ENCODE data around the gene ICE1. TPM values are rescaled to one million over a fixed set of nuclear protein-coding genes. Genes with fewer than 3 reads are reported as not detected.

Gene ICE1
- total RNA-seq, 2 donors from 2014 or later: 36.9 to 40.5 TPM

GRCh38 chr5:5483880-5484598 is 61.6 kb downstream of the ICE1 start:
- H3K4me3 Mint-ChIP-seq: no peak overlapping the region

GRCh38 chr5:5486122-5486521 is 63.6 kb downstream of the ICE1 start:
- Histone ChIP-seq H3K27ac (ENCODE audit: low read depth, low read length) (no peak overlapping the region), H3K9ac (ENCODE audit: extremely low read depth, low read length, poor library complexity, severe bottlenecking) (no peak overlapping the region), H3K4me1 (ENCODE audit: control insufficient read depth, insufficient read depth, low read length) (no peaks in the 10 kb centered on the region), H3K4me3 (ENCODE audit: low read length) (no peak overlapping the region), H3K9me3 (ENCODE audit: control insufficient read depth, low read length) (no peaks in the 10 kb centered on the region), H3K36me3 (ENCODE audit: control insufficient read depth, insufficient read depth, low read length) (peaks cover 57% of the 10 kb centered on the region), H3K27me3 (ENCODE audit: control insufficient read depth, insufficient read depth, low read length, poor library complexity, severe bottlenecking) (no peaks in the 10 kb centered on the region)
- Mint-ChIP-seq H3K9me3 (no peaks in the 10 kb centered on the region), H3K4me1 (peaks cover 8% of the 10 kb centered on the region), H3K36me3 (ENCODE audit: low read depth) (peaks cover 19% of the 10 kb centered on the region), H3K27me3 (ENCODE audit: insufficient read depth) (no peaks in the 10 kb centered on the region), H3K4me3 (no peak overlapping the region), H3K27ac (no peak overlapping the region)
- WGBS, 2 experiments (ENCODE audit: insufficient coverage in 1 of 2, insufficient read length in 1 of 2): 88 to 100% methylated on average over 1 to 3 of the region's 3 CpGs
- no peak for DNase-seq
- no peak for TF ChIP-seq CTCF (conservative IDR thresholded peaks at IDR 0.05)

More at GRCh38 chr5:5483880-5484598, 61.6 kb downstream of the ICE1 start:
- Histone ChIP-seq H3K27ac (ENCODE audit: low read depth, low read length) (no peak overlapping the region), H3K27me3 (ENCODE audit: control insufficient read depth, insufficient read depth, low read length, poor library complexity, severe bottlenecking) (no peaks in the 10 kb centered on the region), H3K9me3 (ENCODE audit: control insufficient read depth, low read length) (no peaks in the 10 kb centered on the region), H3K9ac (ENCODE audit: extremely low read depth, low read length, poor library complexity, severe bottlenecking) (no peak overlapping the region), H3K36me3 (ENCODE audit: control insufficient read depth, insufficient read depth, low read length) (peaks cover 42% of the 10 kb centered on the region), H3K4me3 (ENCODE audit: low read length) (no peak overlapping the region), H3K4me1 (ENCODE audit: control insufficient read depth, insufficient read depth, low read length) (no peaks in the 10 kb centered on the region)
- TF ChIP-seq CTCF (conservative IDR thresholded peaks at IDR 0.05): no peak
- Mint-ChIP-seq H3K27ac (no peak overlapping the region), H3K27me3 (ENCODE audit: insufficient read depth) (no peaks in the 10 kb centered on the region), H3K36me3 (ENCODE audit: low read depth) (peaks cover 26% of the 10 kb centered on the region), H3K9me3 (peaks cover 3% of the 10 kb centered on the region), H3K4me1 (peaks cover 8% of the 10 kb centered on the region)
- no peak for DNase-seq
- 82 to 93% methylated on average over 3 to 5 of the region's 5 CpGs for WGBS, 2 experiments (ENCODE audit: insufficient coverage in 1 of 2, insufficient read length in 1 of 2)

GRCh38 chr5:5487585-5488360 is 65.3 kb downstream of the ICE1 start:
- TF ChIP-seq CTCF (conservative IDR thresholded peaks at IDR 0.05): no peak
- Histone ChIP-seq H3K36me3 (ENCODE audit: control insufficient read depth, insufficient read depth, low read length) (peaks cover 50% of the 10 kb centered on the region), H3K4me3 (ENCODE audit: low read length) (no peak overlapping the region), H3K9ac (ENCODE audit: extremely low read depth, low read length, poor library complexity, severe bottlenecking) (no peak overlapping the region), H3K27ac (ENCODE audit: low read depth, low read length) (no peak overlapping the region), H3K4me1 (ENCODE audit: control insufficient read depth, insufficient read depth, low read length) (no peaks in the 10 kb centered on the region), H3K27me3 (ENCODE audit: control insufficient read depth, insufficient read depth, low read length, poor library complexity, severe bottlenecking) (no peaks in the 10 kb centered on the region), H3K9me3 (ENCODE audit: control insufficient read depth, low read length) (no peaks in the 10 kb centered on the region)
- Mint-ChIP-seq H3K9me3 (no peaks in the 10 kb centered on the region), H3K27ac (no peak overlapping the region), H3K36me3 (ENCODE audit: low read depth) (peaks cover 11% of the 10 kb centered on the region), H3K4me1 (peaks cover 9% of the 10 kb centered on the region), H3K27me3 (ENCODE audit: insufficient read depth) (peaks cover 3% of the 10 kb centered on the region), H3K4me3 (no peak overlapping the region)
- WGBS, 2 experiments (ENCODE audit: insufficient coverage in 1 of 2, insufficient read length in 1 of 2): 88 to 94% methylated on average over 1 to 3 of the region's 3 CpGs
- no peak for DNase-seq
